PC-9 (cell line): ENCODE measurements around the gene CCDC146.

Source experiments
- EZH2 ChIP-seq: fragments of 200-600 bp; sonication (generic); IDR thresholded peaks from 2 replicates; pipeline ENCODE4 v1.8.0; 2017; ENCODE audit warnings: antibody characterized with exemption, low read depth
- TF ChIP-seq, protein P1 (sequence below): fragments of 200-600 bp; sonication (generic); conservative IDR thresholded peaks from 2 replicates; pipeline ENCODE4 v1.6.1; 2017; ENCODE audit warnings: mixed run types, antibody characterized with exemption, mild to moderate bottlenecking, moderate library complexity

DNA sequence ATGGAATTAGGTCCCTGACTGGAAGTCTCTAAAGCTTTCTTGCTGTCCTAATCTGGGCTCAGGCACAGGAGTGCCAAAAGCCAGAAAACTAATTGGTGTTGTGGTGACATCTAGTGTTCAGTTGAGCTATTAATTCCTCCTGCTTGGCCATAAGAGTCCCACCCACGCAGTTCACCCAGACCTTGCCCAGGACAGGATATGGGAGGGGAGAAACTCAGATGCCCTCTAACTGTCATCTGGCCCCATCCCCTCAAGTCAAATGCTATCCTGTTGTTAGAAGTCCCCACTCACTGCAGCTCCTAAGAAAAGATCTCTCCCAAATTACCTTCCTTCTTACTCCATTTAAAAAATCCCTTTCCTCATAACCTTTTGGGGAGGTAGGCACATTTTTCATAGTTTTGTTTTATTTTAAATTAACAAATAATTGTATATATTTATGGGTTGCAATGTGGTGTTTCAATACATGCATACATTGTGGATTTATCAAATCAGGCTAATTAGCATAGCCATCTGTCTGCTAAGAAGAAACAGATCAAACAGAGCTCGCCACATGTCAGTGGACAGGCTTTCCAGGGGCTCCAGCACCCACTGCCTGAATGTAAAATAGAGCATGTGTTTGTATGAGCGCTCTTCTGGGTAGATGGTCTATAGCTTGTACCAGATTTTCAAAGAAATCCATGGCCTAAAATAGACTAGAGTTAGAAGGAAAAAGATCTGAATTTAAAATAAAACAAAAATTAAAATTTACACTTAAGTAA lies 209.7 kb downstream of the CCDC146 start:
- TF ChIP-seq, protein P1, sequence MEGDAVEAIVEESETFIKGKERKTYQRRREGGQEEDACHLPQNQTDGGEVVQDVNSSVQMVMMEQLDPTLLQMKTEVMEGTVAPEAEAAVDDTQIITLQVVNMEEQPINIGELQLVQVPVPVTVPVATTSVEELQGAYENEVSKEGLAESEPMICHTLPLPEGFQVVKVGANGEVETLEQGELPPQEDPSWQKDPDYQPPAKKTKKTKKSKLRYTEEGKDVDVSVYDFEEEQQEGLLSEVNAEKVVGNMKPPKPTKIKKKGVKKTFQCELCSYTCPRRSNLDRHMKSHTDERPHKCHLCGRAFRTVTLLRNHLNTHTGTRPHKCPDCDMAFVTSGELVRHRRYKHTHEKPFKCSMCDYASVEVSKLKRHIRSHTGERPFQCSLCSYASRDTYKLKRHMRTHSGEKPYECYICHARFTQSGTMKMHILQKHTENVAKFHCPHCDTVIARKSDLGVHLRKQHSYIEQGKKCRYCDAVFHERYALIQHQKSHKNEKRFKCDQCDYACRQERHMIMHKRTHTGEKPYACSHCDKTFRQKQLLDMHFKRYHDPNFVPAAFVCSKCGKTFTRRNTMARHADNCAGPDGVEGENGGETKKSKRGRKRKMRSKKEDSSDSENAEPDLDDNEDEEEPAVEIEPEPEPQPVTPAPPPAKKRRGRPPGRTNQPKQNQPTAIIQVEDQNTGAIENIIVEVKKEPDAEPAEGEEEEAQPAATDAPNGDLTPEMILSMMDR = peak; percentile 73
- TF ChIP-seq EZH2 = no peak
